DOHH2 (cell line): ENCODE measurements around the gene SPRR3.

Experiments
- CTCF ChIP-seq: fragments of 200-600 bp; sonication (generic); IDR thresholded peaks from one replicate; pipeline ENCODE4 v1.5.1; 2014; ENCODE audit warnings: antibody characterized with exemption, mild to moderate bottlenecking, low read depth, low read length; ENCODE audit not compliant: poor library complexity, severe bottlenecking
- EZH2phosphoT487 ChIP-seq: fragments of 200-600 bp; sonication (generic); IDR thresholded peaks from 2 replicates; pipeline ENCODE4 v1.6.1; 2017; ENCODE audit warnings: borderline replicate concordance, mild to moderate bottlenecking, antibody characterized with exemption, low read length, moderate library complexity, mixed read lengths

- no peak for TF ChIP-seq CTCF
- no peak for TF ChIP-seq EZH2phosphoT487
Observed at GRCh38 chr1:152983743-152984142, 17.8 kb upstream of the SPRR3 start, which contains the start of gene SPRR1A.
